ENCODE data around the gene SLC35F3. TPM values are rescaled to one million over a fixed set of nuclear protein-coding genes. Genes with fewer than 3 reads are reported as not detected.

The SLC35F3 gene
- total and polyA plus RNA-seq, 2 experiments from 2014 or later = 1.0 to 3.2 TPM

- no peak for DNase-seq (ENCODE audit: low spot score)
- Histone ChIP-seq H3K4me1 (ENCODE audit: insufficient read depth) (no peaks in the 10 kb centered on the region), H3K79me2 (replicated peaks; ENCODE audit: insufficient read depth) (no peaks in the 10 kb centered on the region), H3K4me3 (no peak overlapping the region), H3K27ac (ENCODE audit: low read depth) (no peak overlapping the region), H3K36me3 (ENCODE audit: insufficient read depth) (no peaks in the 10 kb centered on the region), H3K27me3 (ENCODE audit: insufficient read depth) (no peaks in the 10 kb centered on the region), H2AFZ (no peak overlapping the region), H3K4me2 (no peak overlapping the region), H3K9me2 (ENCODE audit: insufficient read depth) (no peaks in the 10 kb centered on the region), H4K20me1 (replicated peaks; ENCODE audit: insufficient read depth) (no peaks in the 10 kb centered on the region), H3F3A (replicated peaks; ENCODE audit: low read depth) (no peaks in the 10 kb centered on the region)
- Mint-ChIP-seq H3K27me3 (ENCODE audit: insufficient read depth, low read depth, poor library complexity) (no peaks in the 10 kb centered on the region), H3K4me3 (no peak overlapping the region), H3K27ac (no peak overlapping the region), H3K9me3 (peaks cover 13% of the 10 kb centered on the region), H3K4me1 (peaks cover 11% of the 10 kb centered on the region; the same call in 2 of the 3 replicates), H3K36me3 (ENCODE audit: low read depth) (peaks cover 16% of the 10 kb centered on the region; the same call in 2 of the 3 replicates)
- no peak for TF ChIP-seq ZNF462 (CRISPR knock-in tag; IDR thresholded peaks at IDR 0.05)
- no peak for TF ChIP-seq STAT1 (IDR thresholded peaks at IDR 0.05; ENCODE audit: unreplicated experiment)
- TF ChIP-seq EZH2 (IDR thresholded peaks at IDR 0.05; ENCODE audit: low read depth, unreplicated experiment) = no peak
- TF ChIP-seq CREB1 (CRISPR knock-in tag; IDR thresholded peaks at IDR 0.05; ENCODE audit: low read depth) = no peak
- no peak for TF ChIP-seq EZH2phosphoT487 (IDR thresholded peaks at IDR 0.05; ENCODE audit: unreplicated experiment)
- no peak for TF ChIP-seq JUNB (IDR thresholded peaks at IDR 0.05; ENCODE audit: unreplicated experiment)
- no peak for TF ChIP-seq ZNF331 (CRISPR knock-in tag; IDR thresholded peaks at IDR 0.05; ENCODE audit: low read depth)
- TF ChIP-seq REST (IDR thresholded peaks at IDR 0.05; ENCODE audit: unreplicated experiment) = no peak
- no peak for TF ChIP-seq POLR2AphosphoS5 (IDR thresholded peaks at IDR 0.05; ENCODE audit: low read depth)
- TF ChIP-seq NANOG (IDR thresholded peaks at IDR 0.05; ENCODE audit: borderline replicate concordance) = no peak
- ATAC-seq = no peak
Measured at GRCh38 chr1:233916706-233917105, 12.2 kb downstream of the SLC35F3 start.
